Type B pancreatic cell (in vitro differentiated cells): ENCODE measurements around the gene RBM11. TPM values are rescaled to one million over a fixed set of nuclear protein-coding genes. Genes with fewer than 3 reads are reported as not detected.

Experiments
- DNase-seq: peaks from one replicate; pipeline ENCODE4 v3.0.0; 2021; ENCODE audit warnings: mixed read lengths; ENCODE audit not compliant: unreplicated experiment; ENCODE audit errors: extremely low spot score
- H3K27ac Mint-ChIP-seq: 2 replicates; pipeline ENCODE4 v1.8.0; 2021; ENCODE audit warnings: mild to moderate bottlenecking, mixed read lengths
- H3K27me3 Mint-ChIP-seq: 2 replicates; pipeline ENCODE4 v1.8.0; 2021; ENCODE audit warnings: mixed read lengths
- H3K36me3 Mint-ChIP-seq: 2 replicates; pipeline ENCODE4 v1.8.0; 2021; ENCODE audit warnings: mixed read lengths
- H3K4me1 Mint-ChIP-seq: one replicate; pipeline ENCODE4 v1.8.0; 2021; ENCODE audit warnings: mixed read lengths; ENCODE audit not compliant: unreplicated experiment
- H3K4me3 Mint-ChIP-seq: 2 replicates; pipeline ENCODE4 v1.8.0; 2021; ENCODE audit warnings: mild to moderate bottlenecking, mixed read lengths
- H3K9me3 Mint-ChIP-seq: 2 replicates; pipeline ENCODE4 v1.8.0; 2021; ENCODE audit warnings: mixed read lengths
- CTCF ChIP-seq: fragments of 200-600 bp; sonication (generic); conservative IDR thresholded peaks from 2 replicates; pipeline ENCODE4 v1.5.0; 2021; ENCODE audit warnings: antibody characterized with exemption, mild to moderate bottlenecking
- total RNA-seq: library from RNA; stranded (reverse); gene quantifications from 2 replicates; pipeline ENCODE4 v1.2.1, GENCODE V29; 2021; ENCODE audit warnings: low replicate concordance

The RBM11 gene
- total RNA-seq, 1 donor from 2014 or later, result 2.7 TPM

- no peaks in the 10 kb centered on the region for H3K4me1 Mint-ChIP-seq
- H3K9me3 Mint-ChIP-seq, result peaks cover under 1% of the 10 kb centered on the region
- no peaks in the 10 kb centered on the region for H3K36me3 Mint-ChIP-seq
- no peaks in the 10 kb centered on the region for H3K27me3 Mint-ChIP-seq
- no peak overlapping the region for H3K27ac Mint-ChIP-seq
- no peak overlapping the region for H3K4me3 Mint-ChIP-seq
- no peak for DNase-seq
- TF ChIP-seq CTCF, result no peak
Observed at GRCh38 chr21:14243461-14243860, 27.5 kb downstream of the RBM11 start.

GRCh38 chr21:14243874-14244273, 27.9 kb downstream of the RBM11 start:
- no peaks in the 10 kb centered on the region for H3K36me3 Mint-ChIP-seq
- peaks cover 4% of the 10 kb centered on the region for H3K9me3 Mint-ChIP-seq
- no peaks in the 10 kb centered on the region for H3K27me3 Mint-ChIP-seq
- H3K4me3 Mint-ChIP-seq, result no peak overlapping the region
- H3K27ac Mint-ChIP-seq, result no peak overlapping the region
- no peaks in the 10 kb centered on the region for H3K4me1 Mint-ChIP-seq
- no peak for TF ChIP-seq CTCF
- no peak for DNase-seq

- Mint-ChIP-seq H3K4me3 (no peak overlapping the region), H3K4me1 (no peaks in the 10 kb centered on the region), H3K36me3 (no peaks in the 10 kb centered on the region), H3K9me3 (peaks cover 6% of the 10 kb centered on the region), H3K27ac (no peak overlapping the region), H3K27me3 (no peaks in the 10 kb centered on the region)
- no peak for TF ChIP-seq CTCF
- DNase-seq, result no peak
Observed at GRCh38 chr21:14244911-14245310, 29.0 kb downstream of the RBM11 start.

GRCh38 chr21:14245711-14246110, 29.8 kb downstream of the RBM11 start:
- H3K36me3 Mint-ChIP-seq, result no peaks in the 10 kb centered on the region
- no peak for DNase-seq
- no peak overlapping the region for H3K4me3 Mint-ChIP-seq
- no peak for TF ChIP-seq CTCF
- no peak overlapping the region for H3K27ac Mint-ChIP-seq
- H3K27me3 Mint-ChIP-seq, result no peaks in the 10 kb centered on the region
- peaks cover 9% of the 10 kb centered on the region for H3K9me3 Mint-ChIP-seq
- H3K4me1 Mint-ChIP-seq, result no peaks in the 10 kb centered on the region

- no peak for DNase-seq
- H3K36me3 Mint-ChIP-seq, result no peaks in the 10 kb centered on the region
- H3K27ac Mint-ChIP-seq, result no peak overlapping the region
- no peaks in the 10 kb centered on the region for H3K27me3 Mint-ChIP-seq
- no peak overlapping the region for H3K4me3 Mint-ChIP-seq
- H3K9me3 Mint-ChIP-seq, result peaks cover 9% of the 10 kb centered on the region
- no peaks in the 10 kb centered on the region for H3K4me1 Mint-ChIP-seq
- TF ChIP-seq CTCF, result no peak
Observed at GRCh38 chr21:14251336-14251735, 35.4 kb downstream of the RBM11 start.

GRCh38 chr21:14259747-14260146, 43.8 kb downstream of the RBM11 start:
- peaks cover 3% of the 10 kb centered on the region for H3K27me3 Mint-ChIP-seq
- no peak overlapping the region for H3K4me3 Mint-ChIP-seq
- H3K4me1 Mint-ChIP-seq, result no peaks in the 10 kb centered on the region
- no peak for DNase-seq
- no peaks in the 10 kb centered on the region for H3K36me3 Mint-ChIP-seq
- H3K9me3 Mint-ChIP-seq, result no peaks in the 10 kb centered on the region
- peak; percentile 82 for TF ChIP-seq CTCF
- H3K27ac Mint-ChIP-seq, result peak overlapping the region; percentile 10
